NCI-H748 (cell line): Measurements from ENCODE around the gene KBTBD8.

Experiments used
- DNase-seq: peaks from one replicate; lab custom pipeline; 2025; ENCODE audit not compliant: unreplicated experiment; lab: John Stamatoyannopoulos, UW

KBTBD8 gene, protein sequence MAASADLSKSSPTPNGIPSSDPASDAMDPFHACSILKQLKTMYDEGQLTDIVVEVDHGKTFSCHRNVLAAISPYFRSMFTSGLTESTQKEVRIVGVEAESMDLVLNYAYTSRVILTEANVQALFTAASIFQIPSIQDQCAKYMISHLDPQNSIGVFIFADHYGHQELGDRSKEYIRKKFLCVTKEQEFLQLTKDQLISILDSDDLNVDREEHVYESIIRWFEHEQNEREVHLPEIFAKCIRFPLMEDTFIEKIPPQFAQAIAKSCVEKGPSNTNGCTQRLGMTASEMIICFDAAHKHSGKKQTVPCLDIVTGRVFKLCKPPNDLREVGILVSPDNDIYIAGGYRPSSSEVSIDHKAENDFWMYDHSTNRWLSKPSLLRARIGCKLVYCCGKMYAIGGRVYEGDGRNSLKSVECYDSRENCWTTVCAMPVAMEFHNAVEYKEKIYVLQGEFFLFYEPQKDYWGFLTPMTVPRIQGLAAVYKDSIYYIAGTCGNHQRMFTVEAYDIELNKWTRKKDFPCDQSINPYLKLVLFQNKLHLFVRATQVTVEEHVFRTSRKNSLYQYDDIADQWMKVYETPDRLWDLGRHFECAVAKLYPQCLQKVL

DNA sequence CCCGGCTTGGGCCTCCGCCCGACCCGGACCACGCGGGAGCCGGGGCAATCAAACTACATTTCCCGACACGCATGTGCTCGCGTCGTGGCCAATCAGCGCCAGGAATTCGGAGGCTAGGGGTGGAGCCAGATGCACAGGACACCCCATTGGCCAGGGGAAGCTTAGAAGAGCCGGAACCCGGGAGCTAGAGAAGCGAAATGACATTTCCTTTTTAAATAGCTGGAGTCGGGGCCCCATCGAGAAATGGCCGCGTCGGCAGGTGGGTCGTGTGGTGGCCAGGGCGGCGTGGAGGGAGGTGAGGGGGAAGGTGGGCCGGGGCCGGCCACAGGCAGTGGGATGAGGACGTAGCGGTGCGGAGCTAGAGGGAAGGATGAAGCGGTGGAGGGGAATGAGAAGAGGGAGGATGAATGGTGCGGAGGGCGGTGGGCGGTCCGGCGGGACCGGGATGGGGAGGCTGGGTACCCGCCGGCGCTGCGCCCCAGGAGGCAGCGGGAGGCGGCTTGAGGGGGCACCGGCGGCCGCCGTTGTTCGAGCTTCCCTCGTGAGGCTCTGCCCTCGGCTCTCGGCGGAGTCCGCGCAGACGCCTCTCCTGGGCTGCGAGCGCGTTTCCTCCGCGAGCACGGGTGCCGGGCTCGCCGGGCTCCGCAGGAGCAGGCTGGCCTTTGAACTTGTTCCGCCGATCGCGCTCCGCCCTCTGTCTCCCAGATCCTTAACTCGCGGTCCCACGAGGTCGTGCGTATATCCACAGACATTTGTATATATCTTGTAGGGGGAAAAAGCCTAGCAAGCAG lies at the start of gene KBTBD8:
Gene KBTBD8 (plus strand): TSS at position 195 of the 791 bp plus-strand sequence. CDS start 49 bp downstream, at position 244.
- peak; percentile 97 for DNase-seq

DNA sequence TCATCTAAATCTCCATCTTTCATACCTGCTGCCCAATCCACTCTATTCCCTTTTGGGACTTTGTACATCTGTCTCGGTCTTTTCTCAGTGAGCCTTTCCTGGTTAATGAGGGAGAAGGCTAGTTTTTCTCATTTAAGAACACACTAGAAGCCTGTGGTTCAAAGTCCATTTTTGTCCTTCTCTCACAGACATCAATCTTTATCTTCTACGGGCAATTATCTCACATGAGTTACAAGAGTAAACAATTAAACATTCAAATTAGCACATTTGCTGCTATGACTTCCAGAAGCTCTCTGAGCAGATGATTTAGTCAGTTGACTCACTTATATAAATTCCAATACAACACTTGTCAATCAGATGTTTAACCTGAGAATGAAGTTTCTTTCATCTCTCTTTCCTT lies 49.3 kb upstream of the KBTBD8 start:
- DNase-seq: no peak

DNA sequence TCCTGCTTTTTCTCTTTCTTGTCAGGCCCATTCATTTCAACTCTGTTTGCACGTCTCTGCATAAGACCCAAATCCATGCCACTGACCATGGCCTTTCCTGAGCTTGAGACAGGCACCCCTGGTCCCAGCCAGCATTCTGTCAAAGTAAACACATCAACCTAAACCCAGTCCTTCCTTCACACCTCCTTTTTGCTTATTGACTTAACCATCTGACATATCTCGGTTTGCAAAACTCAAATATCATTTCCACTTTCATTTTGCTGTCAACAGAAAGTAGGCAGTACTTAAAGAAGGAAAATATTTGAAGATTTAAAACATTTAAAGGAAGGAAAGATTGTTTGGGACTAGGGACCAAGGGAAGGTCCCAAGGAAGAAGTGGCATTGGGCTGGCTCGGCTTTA lies 48.2 kb upstream of the KBTBD8 start:
- no peak for DNase-seq

- no peak for DNase-seq
Observed at GRCh38 chr3:66952357-66952756, 45.8 kb upstream of the KBTBD8 start.

DNA sequence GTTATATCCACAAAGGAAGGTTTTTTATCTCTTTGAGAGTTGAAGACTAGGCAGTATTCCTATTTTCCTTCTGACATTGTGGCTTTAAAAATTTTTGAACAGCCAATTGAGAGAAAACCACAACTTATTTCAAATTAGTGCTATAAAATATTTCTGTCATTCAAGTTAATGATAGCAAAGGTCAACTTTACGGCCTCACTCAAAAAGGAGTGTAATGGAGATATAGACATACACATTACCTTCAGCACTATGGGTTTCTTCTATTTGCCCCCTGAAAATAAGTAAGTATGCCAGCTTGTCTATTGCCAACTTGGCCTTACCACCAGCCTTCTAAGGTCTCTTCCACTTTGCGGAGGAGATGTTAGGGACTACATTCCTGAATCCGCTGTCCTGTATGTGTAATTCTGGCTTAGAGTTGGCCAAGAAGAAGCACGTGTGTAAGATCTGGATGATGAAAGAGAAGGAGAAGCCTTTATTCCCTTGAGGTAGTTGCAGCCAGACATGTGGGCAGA lies 44.1 kb upstream of the KBTBD8 start:
- no peak for DNase-seq

- no peak for DNase-seq
Observed at GRCh38 chr3:66956742-66957141, 41.4 kb upstream of the KBTBD8 start.

DNA sequence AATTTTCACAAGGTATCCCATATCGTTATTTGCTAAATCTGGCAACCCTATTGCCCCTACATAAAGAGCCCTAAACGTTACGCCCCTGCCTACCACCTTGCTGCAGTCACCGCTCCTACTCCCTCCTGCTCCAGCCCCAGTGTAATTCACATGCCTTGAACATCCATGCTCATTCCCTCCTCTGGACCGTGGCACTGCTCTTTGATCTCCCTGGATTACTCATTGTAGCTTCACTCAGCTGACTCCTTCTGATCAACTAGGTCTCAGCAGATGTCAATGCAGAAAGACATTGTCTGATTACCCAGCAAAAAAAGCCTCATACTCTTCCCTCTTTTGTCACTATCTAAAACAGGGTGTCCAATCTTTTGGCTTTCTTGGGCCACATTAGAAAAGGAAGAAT lies 40.7 kb upstream of the KBTBD8 start:
- no peak for DNase-seq

- no peak for DNase-seq
Observed at GRCh38 chr3:66958067-66958466, 40.0 kb upstream of the KBTBD8 start.

DNA sequence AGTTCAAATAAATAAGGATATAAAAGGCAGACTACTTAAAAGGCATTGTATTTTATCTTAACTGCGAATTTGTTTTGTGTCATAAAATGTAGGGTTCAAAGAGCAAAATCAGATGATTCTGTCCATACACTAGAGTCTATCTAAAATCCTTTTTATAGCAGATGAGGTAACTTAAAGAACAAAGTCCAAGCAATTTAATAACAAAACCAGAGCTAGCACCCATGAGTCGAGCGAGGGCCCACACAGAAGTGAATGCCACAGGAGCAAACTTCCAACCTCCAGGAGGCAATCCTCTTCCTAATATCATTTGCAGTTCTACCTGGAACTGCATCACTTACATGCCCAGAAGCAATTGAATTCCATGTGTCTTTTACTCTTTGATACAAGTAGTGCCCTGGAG lies 35.4 kb upstream of the KBTBD8 start:
- DNase-seq: no peak

DNA sequence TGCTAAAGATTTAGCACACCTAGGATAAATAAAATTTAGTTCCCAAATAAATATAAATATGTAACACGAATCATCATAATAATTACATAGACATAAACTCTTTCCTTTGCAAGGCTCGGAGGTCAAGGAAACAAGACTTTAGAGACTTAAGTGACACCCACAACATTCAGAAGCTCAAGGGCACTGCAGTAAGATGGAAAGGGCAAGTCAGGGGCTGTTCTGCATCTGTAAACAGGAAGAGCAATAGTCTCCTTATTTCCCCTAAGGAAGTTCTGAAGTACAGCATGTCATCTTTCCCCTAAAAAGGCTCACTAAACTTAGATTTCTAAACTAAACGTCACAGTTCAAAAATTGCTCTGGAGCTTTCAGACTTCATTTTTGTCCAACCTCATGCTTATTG lies 26.9 kb upstream of the KBTBD8 start:
- no peak for DNase-seq

DNA sequence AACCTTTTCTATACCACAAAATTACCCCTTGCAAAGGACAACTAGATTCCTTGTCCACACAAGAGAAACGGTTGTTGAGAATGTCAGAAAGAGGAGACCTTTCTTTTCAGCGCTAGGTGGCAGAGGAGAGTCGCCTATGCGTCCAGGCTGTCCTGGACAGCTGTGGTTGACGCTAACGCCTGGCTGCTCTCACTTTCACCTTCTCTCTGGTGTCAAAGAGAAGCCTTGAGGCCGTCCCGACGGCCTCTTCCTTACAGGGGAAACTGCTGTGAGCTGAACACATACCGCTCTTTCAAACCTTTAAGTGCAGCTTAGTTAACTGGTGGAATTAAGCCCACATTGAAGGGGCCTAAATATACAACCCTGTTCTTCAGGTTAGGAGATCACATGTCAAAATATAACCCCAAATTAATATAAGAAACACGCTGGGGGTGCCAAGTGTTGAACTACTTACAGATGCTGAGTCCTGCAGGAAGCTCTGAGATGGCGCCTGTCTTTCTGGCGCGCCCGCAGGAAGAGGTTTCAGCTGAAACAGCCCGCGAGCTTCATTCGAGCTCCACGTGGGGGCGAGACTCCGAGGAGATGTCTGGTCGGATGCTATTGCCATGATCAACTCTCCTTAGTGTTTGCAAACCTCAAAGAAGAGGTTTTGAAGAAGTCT lies 26.1 kb upstream of the KBTBD8 start:
- DNase-seq: peak; percentile 68

DNA sequence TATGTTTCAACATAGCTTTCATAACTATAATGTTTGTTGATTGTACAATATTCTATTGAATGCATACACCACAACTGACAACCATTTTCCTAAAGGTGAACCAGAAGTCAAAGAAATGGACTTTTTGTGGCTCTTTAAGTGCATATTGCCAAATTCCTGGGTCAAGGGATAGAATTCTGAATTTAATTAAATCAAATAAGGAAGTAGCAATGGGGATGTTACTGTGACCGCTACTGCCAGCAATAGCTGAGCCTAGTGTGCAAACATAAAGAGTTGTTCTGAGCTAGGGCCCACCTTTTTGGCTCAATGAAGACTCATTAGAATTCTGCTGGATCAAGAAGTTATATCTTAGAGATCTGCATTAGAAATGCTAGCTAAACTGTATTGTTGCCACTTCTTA lies 17.3 kb upstream of the KBTBD8 start:
- DNase-seq: no peak

DNA sequence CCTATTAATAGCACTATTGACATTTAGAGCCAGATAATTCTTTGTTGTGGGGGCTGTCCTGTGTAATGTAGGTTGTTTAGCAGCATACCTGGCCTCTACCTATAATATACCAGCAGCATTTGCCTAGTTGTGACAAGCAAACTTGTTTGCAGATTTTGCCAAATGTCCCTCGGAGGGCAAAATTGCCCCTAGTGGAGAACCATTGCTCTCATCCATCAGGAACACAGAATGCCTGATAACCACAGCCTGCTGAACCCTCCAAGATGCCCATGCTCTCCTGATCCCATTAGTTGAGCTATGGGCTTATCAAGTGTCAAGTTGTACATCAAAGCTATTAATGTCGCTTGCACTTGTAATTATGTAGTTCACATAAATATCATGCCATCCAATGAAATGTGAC lies 15.0 kb upstream of the KBTBD8 start:
- no peak for DNase-seq

GRCh38 chr3:66985336-66985920 lies 12.7 kb upstream of the KBTBD8 start:
- DNase-seq: no peak

GRCh38 chr3:66986406-66986805 lies 11.7 kb upstream of the KBTBD8 start:
- DNase-seq: no peak

DNA sequence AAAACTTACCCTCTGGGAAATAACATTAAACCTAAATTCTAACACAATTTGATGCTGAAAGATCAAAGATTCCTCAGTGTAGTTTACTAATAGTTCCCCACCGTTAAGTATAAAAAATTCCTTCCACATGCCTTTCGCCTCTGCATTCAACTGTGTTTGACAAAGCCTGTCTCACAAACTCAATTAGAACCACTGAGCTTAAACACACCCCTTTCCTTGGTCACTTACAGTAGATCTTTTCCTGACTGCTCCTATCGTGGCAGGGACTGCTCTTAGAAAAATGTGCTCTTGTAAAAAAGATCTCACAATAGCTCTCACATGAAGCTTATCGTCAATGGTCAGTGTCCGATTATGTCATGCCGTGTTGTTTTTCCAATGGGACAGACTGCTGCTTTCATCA lies 8.9 kb upstream of the KBTBD8 start:
- no peak for DNase-seq

- no peak for DNase-seq
Observed at GRCh38 chr3:66989860-66990696, 8.0 kb upstream of the KBTBD8 start.

GRCh38 chr3:66991459-66991858 lies 6.6 kb upstream of the KBTBD8 start:
- no peak for DNase-seq

GRCh38 chr3:66993082-66993481 lies 5.0 kb upstream of the KBTBD8 start:
- DNase-seq: peak; percentile 2

GRCh38 chr3:66994588-66994987 lies 3.5 kb upstream of the KBTBD8 start:
- no peak for DNase-seq
